Gastrocnemius medialis (tissue), 4 donors: ENCODE results near the gene LSM5.

Experiments
- CTCF ChIP-seq, 5 experiments: fragments of 450-650 bp in 3 of 5; fragments of 200-600 bp in 2 of 5; sonication (generic) in 2 of 5; IDR thresholded peaks in 4 of 5; conservative IDR thresholded peaks in 1 of 5; 1 replicate in 4 of 5; 2 replicates in 1 of 5; pipeline ENCODE4 v1.5.1; 2016 to 2019; ENCODE audit warnings: antibody characterized with exemption in 5 of 5, mild to moderate bottlenecking in 3 of 5, moderate library complexity in 3 of 5
- POLR2A ChIP-seq, 2 donors: fragments of 450-650 bp; IDR thresholded peaks; one replicate each; pipeline ENCODE4 v1.6.1; 2017; ENCODE audit warnings: antibody characterized with exemption in 2 of 2, mild to moderate bottlenecking in 2 of 2, moderate library complexity in 2 of 2

GRCh38 chr7:32513210-32513609, 23.0 kb upstream of the LSM5 start:
- TF ChIP-seq POLR2A (IDR thresholded peaks at IDR 0.05) (no peak), CTCF (IDR thresholded peaks at IDR 0.05 in 4 of 5, conservative IDR thresholded peaks at IDR 0.05 in 1 of 5) (no peak)
